ENCODE measurements around the gene KCNJ12. TPM values are rescaled to one million over a fixed set of nuclear protein-coding genes. Genes with fewer than 3 reads are reported as not detected.
A peak's percentile ranks its signal among the peaks of the same experiment; 100 is the strongest.

The KCNJ12 gene
- total RNA-seq, 4 donors from 2014 or later, result 0.84 to 2.4 (median 1.7) TPM

DNA sequence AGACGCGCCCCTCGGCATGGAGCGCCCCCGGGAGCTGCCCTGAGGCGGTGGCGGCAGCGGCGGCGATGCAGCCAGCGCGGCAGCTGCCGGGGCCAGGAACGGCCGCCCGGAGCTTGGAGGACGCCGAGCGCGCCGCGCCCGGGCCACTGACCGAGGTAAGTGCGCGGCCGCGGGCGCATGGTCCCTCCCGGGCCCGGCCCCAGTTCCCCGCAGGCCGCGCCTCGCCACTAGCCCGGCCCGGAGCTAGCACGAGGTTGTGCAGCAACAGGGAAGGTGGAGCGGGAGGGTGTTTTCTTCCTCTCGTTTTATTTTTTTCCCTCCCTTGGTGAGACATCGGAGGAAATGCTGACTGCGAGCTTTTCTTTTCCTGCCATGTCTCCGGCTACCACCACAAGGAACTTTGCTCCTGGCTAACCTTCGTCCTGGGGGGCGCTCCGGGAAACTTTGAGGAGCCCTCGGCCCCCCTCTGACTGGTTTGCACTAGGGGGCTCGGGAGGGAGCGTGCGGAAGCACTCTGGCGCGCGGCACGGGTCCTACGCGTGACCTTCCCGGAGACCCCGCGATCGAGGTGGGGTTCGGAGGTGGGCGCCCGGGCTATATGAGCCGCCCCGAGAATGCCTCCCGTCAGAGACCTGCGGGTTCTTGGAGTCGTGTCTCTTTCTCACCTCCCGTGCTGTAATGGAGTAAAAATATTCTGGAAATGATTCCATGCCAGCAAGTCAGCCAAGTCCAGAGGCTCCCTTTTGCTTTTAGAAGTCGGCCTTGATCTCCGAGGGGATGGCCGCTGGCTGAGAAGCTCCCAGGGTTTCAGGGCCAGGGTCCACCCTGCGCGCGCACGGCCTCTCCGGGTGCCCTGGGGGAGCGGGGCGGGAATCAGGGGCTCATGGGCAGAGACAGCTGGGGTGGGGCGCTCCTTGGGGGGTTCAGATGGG is 868 bp downstream of the KCNJ12 start:
- H3K27ac ChIP-seq, result peak overlapping the region in 1 of 4 donors; percentile 56
- peaks cover 0 to 34% (median 15%) of the 10 kb centered on the region in 4 donors for H3K4me1 ChIP-seq
- H3K4me3 ChIP-seq, result peak overlapping the region; percentile 20 to 55 (median 36)
- DNase-seq (ENCODE audit: low spot score in 2 of 2), result no peak
- H3K9me3 ChIP-seq, result no peaks in the 10 kb centered on the region
- H3K27me3 ChIP-seq, result peaks cover 0 to 46% of the 10 kb centered on the region in 2 donors
- 1 to 3% methylated on average over 32 to 50 of the region's 80 CpGs for WGBS, 2 donors
- TF ChIP-seq POLR2A (IDR thresholded peaks at IDR 0.05) (no peak), EP300 (IDR thresholded peaks at IDR 0.05) (no peak), CTCF (IDR thresholded peaks at IDR 0.05) (no peak)
- H3K36me3 ChIP-seq, result no peaks in the 10 kb centered on the region

DNA sequence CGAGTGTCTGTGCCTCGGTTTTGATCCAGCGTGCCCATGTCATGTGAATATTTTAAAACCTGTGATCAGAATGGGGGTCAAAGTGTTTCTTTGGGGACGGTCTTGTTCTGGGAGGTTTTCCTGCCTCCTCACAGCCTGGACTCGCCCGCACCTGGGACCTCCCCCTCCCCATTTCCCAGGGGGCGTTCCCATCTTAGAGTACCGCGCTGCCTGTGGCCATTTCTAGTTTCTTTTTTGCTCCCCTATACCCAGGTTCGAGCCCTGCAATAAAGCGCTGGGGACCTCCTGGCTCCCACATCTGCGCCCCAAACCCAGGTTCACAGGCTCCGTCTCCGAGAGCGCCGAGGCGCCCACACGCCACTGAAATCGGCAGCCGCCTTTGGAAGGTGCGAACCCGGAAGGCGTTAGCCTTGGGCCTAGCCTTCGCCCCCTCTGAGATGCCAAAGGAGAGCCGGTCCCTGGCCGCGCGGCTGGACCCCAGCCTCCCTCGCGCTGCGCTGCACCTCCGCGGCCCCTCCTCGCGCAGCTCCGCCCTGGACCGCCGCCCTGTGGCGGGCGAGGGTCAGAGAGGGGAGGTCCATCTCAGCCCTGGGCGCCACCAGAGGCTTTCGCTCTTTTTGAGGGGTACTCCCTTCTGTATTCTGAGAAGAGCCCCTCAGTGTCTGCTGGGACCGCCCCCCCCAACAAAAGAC is 1.7 kb downstream of the KCNJ12 start:
- H3K4me1 ChIP-seq, result peaks cover 0 to 34% (median 15%) of the 10 kb centered on the region in 4 donors
- H3K4me3 ChIP-seq, result peak overlapping the region; percentile 20 to 55 (median 36)
- no peak for TF ChIP-seq EP300 (IDR thresholded peaks at IDR 0.05)
- TF ChIP-seq CTCF (IDR thresholded peaks at IDR 0.05), result no peak
- TF ChIP-seq POLR2A (IDR thresholded peaks at IDR 0.05), result no peak
- H3K27ac ChIP-seq, result peak overlapping the region in 1 of 4 donors; percentile 56
- 5% methylated on average over 22 to 41 of the region's 43 CpGs for WGBS, 2 donors
- H3K27me3 ChIP-seq, result peaks cover 0 to 54% of the 10 kb centered on the region in 2 donors
- no peaks in the 10 kb centered on the region for H3K36me3 ChIP-seq
- no peak for DNase-seq (ENCODE audit: low spot score in 2 of 2)
- no peaks in the 10 kb centered on the region for H3K9me3 ChIP-seq

- H3K36me3 ChIP-seq, result no peaks in the 10 kb centered on the region
- no peak for TF ChIP-seq POLR2A (IDR thresholded peaks at IDR 0.05)
- no peak for TF ChIP-seq EP300 (IDR thresholded peaks at IDR 0.05)
- TF ChIP-seq CTCF (IDR thresholded peaks at IDR 0.05), result no peak
- H3K4me1 ChIP-seq, result peaks cover 0 to 34% (median 15%) of the 10 kb centered on the region in 4 donors
- WGBS, 2 donors, result 32 to 43% methylated on average over 5 of the region's 5 CpGs
- no peak for DNase-seq (ENCODE audit: low spot score in 2 of 2)
- H3K27me3 ChIP-seq, result peaks cover 0 to 60% of the 10 kb centered on the region in 2 donors
- no peak overlapping the region for H3K4me3 ChIP-seq
- H3K27ac ChIP-seq, result no peak overlapping the region
- H3K9me3 ChIP-seq, result no peaks in the 10 kb centered on the region
Measured at GRCh38 chr17:21378553-21378952, 2.4 kb downstream of the KCNJ12 start.

GRCh38 chr17:21379080-21379711 is 3.0 kb downstream of the KCNJ12 start:
- Histone ChIP-seq H3K36me3 (no peaks in the 10 kb centered on the region), H3K27me3 (peaks cover 0 to 61% of the 10 kb centered on the region in 2 donors), H3K4me1 (peaks cover 0 to 34% (median 15%) of the 10 kb centered on the region in 4 donors), H3K27ac (no peak overlapping the region), H3K9me3 (no peaks in the 10 kb centered on the region), H3K4me3 (no peak overlapping the region)
- TF ChIP-seq EP300 (IDR thresholded peaks at IDR 0.05) (no peak), POLR2A (IDR thresholded peaks at IDR 0.05) (no peak), CTCF (IDR thresholded peaks at IDR 0.05) (no peak)
- 83 to 87% methylated on average over 15 to 17 of the region's 17 CpGs for WGBS, 2 donors
- DNase-seq (ENCODE audit: low spot score in 2 of 2), result no peak
